GM23338 (cell line): Measurements from ENCODE around the gene PRSS57. TPM values are rescaled to one million over a fixed set of nuclear protein-coding genes. Genes with fewer than 3 reads are reported as not detected.

ENCODE experiments used
- ATAC-seq: fragments of 200-7000 bp; cut with Tn5 transposase; 3 replicates; pipeline ENCODE4 v1.9.1; 2020
- DNase-seq: peaks from one replicate; pipeline ENCODE4 v3.0.0-alpha.2; 2015; ENCODE audit warnings: low spot score
- H2AFZ ChIP-seq: fragments of 200-600 bp; sonication (generic); 2 replicates; pipeline ENCODE4 v1.8.0; 2016; ENCODE audit warnings: antibody characterized with exemption, mild to moderate bottlenecking, moderate library complexity
- H3F3A ChIP-seq: fragments of 200-600 bp; sonication (generic); replicated peaks from 2 replicates; pipeline ENCODE4 v1.8.0; 2017; ENCODE audit warnings: antibody characterized with exemption, mixed run types, low read depth
- H3K27ac ChIP-seq: fragments of 200-600 bp; sonication (generic); 2 replicates; pipeline ENCODE4 v1.6.1; 2016; ENCODE audit warnings: low read depth
- H3K27me3 ChIP-seq: fragments of 200-600 bp; sonication (generic); 2 replicates; pipeline ENCODE4 v1.8.0; 2016; ENCODE audit warnings: mild to moderate bottlenecking, mixed run types, moderate library complexity; ENCODE audit not compliant: insufficient read depth
- H3K36me3 ChIP-seq: fragments of 200-600 bp; sonication (generic); 2 replicates; pipeline ENCODE4 v1.8.0; 2016; ENCODE audit warnings: mild to moderate bottlenecking; ENCODE audit not compliant: insufficient read depth
- H3K4me1 ChIP-seq: fragments of 200-600 bp; sonication (generic); 2 replicates; pipeline ENCODE4 v1.8.0; 2016; ENCODE audit warnings: mild to moderate bottlenecking, moderate library complexity; ENCODE audit not compliant: insufficient read depth
- H3K4me2 ChIP-seq: fragments of 200-600 bp; sonication (generic); 2 replicates; pipeline ENCODE4 v1.7.1; 2017; ENCODE audit warnings: mixed run types
- H3K4me3 ChIP-seq: fragments of 200-600 bp; sonication (generic); 2 replicates; pipeline ENCODE4 v1.6.1; 2016; ENCODE audit warnings: mixed run types
- H3K79me2 ChIP-seq: fragments of 200-600 bp; sonication (generic); replicated peaks from 2 replicates; pipeline ENCODE4 v1.8.0; 2017; ENCODE audit warnings: mild to moderate bottlenecking; ENCODE audit not compliant: insufficient read depth
- H3K9me2 ChIP-seq: fragments of 200-600 bp; sonication (generic); 2 replicates; pipeline ENCODE4 v1.8.0; 2017; ENCODE audit not compliant: insufficient read depth
- H4K20me1 ChIP-seq: fragments of 200-600 bp; sonication (generic); replicated peaks from 2 replicates; pipeline ENCODE4 v1.8.0; 2017; ENCODE audit warnings: mild to moderate bottlenecking; ENCODE audit not compliant: insufficient read depth
- H3K27ac Mint-ChIP-seq: 2 replicates; pipeline ENCODE4 v1.8.0; 2020; ENCODE audit warnings: inconsistent platforms, mild to moderate bottlenecking, moderate library complexity, mixed read lengths
- H3K27me3 Mint-ChIP-seq: 3 replicates; pipeline ENCODE4 v1.8.0; 2022; ENCODE audit warnings: low read depth, mild to moderate bottlenecking, moderate library complexity, mixed read lengths, inconsistent platforms; ENCODE audit not compliant: insufficient read depth, poor library complexity
- H3K36me3 Mint-ChIP-seq: 3 replicates; pipeline ENCODE4 v1.8.0; 2021; ENCODE audit warnings: low read depth, mild to moderate bottlenecking, inconsistent platforms, moderate library complexity, mixed read lengths
- H3K4me1 Mint-ChIP-seq: 3 replicates; pipeline ENCODE4 v1.8.0; 2020; ENCODE audit warnings: mild to moderate bottlenecking, inconsistent platforms, mixed read lengths
- H3K4me3 Mint-ChIP-seq: 3 replicates; pipeline ENCODE4 v1.8.0; 2021; ENCODE audit warnings: moderate library complexity, mild to moderate bottlenecking, inconsistent platforms, mixed read lengths
- H3K9me3 Mint-ChIP-seq: 3 replicates; pipeline ENCODE4 v1.8.0; 2020; ENCODE audit warnings: moderate library complexity, mild to moderate bottlenecking, inconsistent platforms, mixed read lengths
- CREB1 ChIP-seq: fragments of 250-450 bp; sonication (Bioruptor Pico); IDR thresholded peaks from 2 replicates; pipeline ENCODE4 v1.5.0; 2020; ENCODE audit warnings: low read depth, mild to moderate bottlenecking, moderate library complexity
- CTCF ChIP-seq, 2 experiments: fragments of 200-600 bp in 1 of 2; sonication (generic) in 1 of 2; conservative IDR thresholded peaks; 2 replicates each; pipeline versions ENCODE4 v1.5.1 to v1.6.1; 2016 to 2017; ENCODE audit warnings: antibody characterized with exemption in 2 of 2, low read depth in 2 of 2, mild to moderate bottlenecking in 2 of 2, moderate library complexity in 1 of 2
- EZH2 ChIP-seq: fragments of 200-600 bp; sonication (generic); IDR thresholded peaks from one replicate; pipeline ENCODE4 v1.8.0; 2017; ENCODE audit warnings: antibody characterized with exemption, mild to moderate bottlenecking, low read depth; ENCODE audit not compliant: unreplicated experiment
- EZH2phosphoT487 ChIP-seq: fragments of 200-600 bp; sonication (generic); IDR thresholded peaks from one replicate; pipeline ENCODE4 v1.8.1; 2018; ENCODE audit warnings: antibody characterized with exemption; ENCODE audit not compliant: unreplicated experiment
- JUNB ChIP-seq: IDR thresholded peaks from one replicate; pipeline ENCODE4 v1.6.1; 2016; ENCODE audit warnings: antibody characterized with exemption; ENCODE audit not compliant: unreplicated experiment
- NANOG ChIP-seq: IDR thresholded peaks from 2 replicates; pipeline ENCODE4 v1.6.1; 2016; ENCODE audit warnings: antibody characterized with exemption, borderline replicate concordance
- POLR2AphosphoS5 ChIP-seq: IDR thresholded peaks from 2 replicates; pipeline ENCODE4 v1.6.1; 2016; ENCODE audit warnings: antibody characterized with exemption, low read depth
- REST ChIP-seq: IDR thresholded peaks from one replicate; pipeline ENCODE4 v1.6.1; 2018; ENCODE audit warnings: antibody characterized with exemption; ENCODE audit not compliant: unreplicated experiment
- STAT1 ChIP-seq: IDR thresholded peaks from one replicate; pipeline ENCODE4 v1.6.1; 2016; ENCODE audit warnings: antibody characterized with exemption; ENCODE audit not compliant: unreplicated experiment
- ZNF114 ChIP-seq: fragments of 250-450 bp; sonication (Bioruptor Pico); IDR thresholded peaks from 2 replicates; pipeline ENCODE4 v1.5.0; 2020; ENCODE audit warnings: mild to moderate bottlenecking, moderate library complexity
- ZNF331 ChIP-seq: fragments of 250-450 bp; sonication (Bioruptor Pico); IDR thresholded peaks from 2 replicates; pipeline ENCODE4 v1.5.0; 2020; ENCODE audit warnings: low read depth, mild to moderate bottlenecking, moderate library complexity
- ZNF462 ChIP-seq: fragments of 250-450 bp; sonication (Bioruptor Pico); IDR thresholded peaks from 2 replicates; pipeline ENCODE4 v1.5.0; 2020; ENCODE audit warnings: mild to moderate bottlenecking, moderate library complexity
- polyA plus RNA-seq: library from polyadenylated mRNA; unstranded; fragments of >200 nt; fragmentation: Nextera tagmentation; extraction: Ambion mirVana; gene quantifications from 2 replicates; pipeline ENCODE4 v1.2.1, GENCODE V29; 2016
- total RNA-seq: library from RNA; depleted of rRNA; stranded (reverse); fragments of >200 nt; shearing (Covaris generic); gene quantifications from 2 replicates; pipeline ENCODE4 v1.2.3, GENCODE V29; 2014

The PRSS57 gene
- total and polyA plus RNA-seq, 2 experiments from 2014 or later = 0.34 TPM; not detected in 1

GRCh38 chr19:647566-648284 lies 47.5 kb downstream of the PRSS57 start (continued):
- TF ChIP-seq REST (no peak), EZH2phosphoT487 (no peak), POLR2AphosphoS5 (no peak)

GRCh38 chr19:646779-647565 lies 48.3 kb downstream of the PRSS57 start:
- no peak for ATAC-seq
- H3K4me2 ChIP-seq = no peak overlapping the region
- DNase-seq = no peak
- no peak overlapping the region for H3K4me3 ChIP-seq
- H3K79me2 ChIP-seq = no peaks in the 10 kb centered on the region
- H3K27me3 Mint-ChIP-seq = peaks cover 11% of the 10 kb centered on the region
- H3K27ac Mint-ChIP-seq = no peak overlapping the region
- no peaks in the 10 kb centered on the region for H3K27me3 ChIP-seq
- H3K4me1 Mint-ChIP-seq = no peaks in the 10 kb centered on the region
- no peaks in the 10 kb centered on the region for H3K9me3 Mint-ChIP-seq
- no peak overlapping the region for H3K27ac ChIP-seq
- no peaks in the 10 kb centered on the region; the same call in 1 of the 2 replicates for H4K20me1 ChIP-seq
- no peak overlapping the region for H3K4me3 Mint-ChIP-seq
- H3K36me3 Mint-ChIP-seq = peaks cover 21% of the 10 kb centered on the region
- H3F3A ChIP-seq = no peaks in the 10 kb centered on the region
- no peak overlapping the region for H2AFZ ChIP-seq
- no peaks in the 10 kb centered on the region for H3K9me2 ChIP-seq
- no peaks in the 10 kb centered on the region for H3K4me1 ChIP-seq
- H3K36me3 ChIP-seq = 0 out of 2 replicates have a peak, but pooled peaks cover 5% of the 10 kb centered on the region
- no peak for TF ChIP-seq ZNF114 (CRISPR knock-in tag)
- TF ChIP-seq CREB1 (CRISPR knock-in tag) = no peak
- TF ChIP-seq ZNF331 (CRISPR knock-in tag) = no peak
- TF ChIP-seq CTCF (conservative IDR thresholded peaks at IDR 0.05; ENCODE audit: low read depth in 2 of 2) = no peak
- TF ChIP-seq STAT1 = no peak
- no peak for TF ChIP-seq NANOG
- no peak for TF ChIP-seq ZNF462
- no peak for TF ChIP-seq JUNB
- TF ChIP-seq EZH2phosphoT487 = no peak
- TF ChIP-seq EZH2 = no peak
